Stimulated activated CD4-positive, alpha-beta T cell treated with anti-CD3 and anti-CD28 coated beads, Interleukin-12 subunit alpha, Interleukin-12 subunit beta, amount 100 ng/mL, for 24 hours (primary cell): ENCODE results near the gene CYP4Z1.
"Not testable (repeated sequence)": the region's sequence is repeated elsewhere in the genome, so short reads cannot be mapped to it uniquely, and the experiment has no call there.

Experiments
- DNase-seq, 2 experiments: peaks; one replicate each; pipeline ENCODE4 v3.0.0-alpha.2; 2020; ENCODE audit warnings: low read depth in 2 of 2

CYP4Z1 gene

GRCh38 chr1:47128221-47128620 lies 61.2 kb downstream of the CYP4Z1 start:
- no peak for DNase-seq

GRCh38 chr1:47128854-47129253 lies 61.8 kb downstream of the CYP4Z1 start:
- DNase-seq, result not testable (repeated sequence)

GRCh38 chr1:47129489-47130230 lies 62.6 kb downstream of the CYP4Z1 start:
- not testable (repeated sequence) for DNase-seq

GRCh38 chr1:47132665-47133064 lies 65.6 kb downstream of the CYP4Z1 start:
- not testable (repeated sequence) for DNase-seq

GRCh38 chr1:47137198-47137597 lies 70.2 kb downstream of the CYP4Z1 start, which contains the start of gene CYP4A22:
CYP4A22 (plus strand) TSS chr1:47137441; CDS start chr1:47137486, 45 bp downstream.
- DNase-seq, result no peak

- no peak for DNase-seq
Observed at GRCh38 chr1:47137925-47138615, 71.0 kb downstream of the CYP4Z1 start.

- not testable (repeated sequence) for DNase-seq
Observed at GRCh38 chr1:47140358-47140757, 73.3 kb downstream of the CYP4Z1 start.

- DNase-seq, result not testable (repeated sequence)
Observed at GRCh38 chr1:47143654-47144053, 76.6 kb downstream of the CYP4Z1 start.

- not testable (repeated sequence) for DNase-seq
Observed at GRCh38 chr1:47146495-47146894, 79.5 kb downstream of the CYP4Z1 start.

- DNase-seq, result no peak
Observed at GRCh38 chr1:47147047-47147785, 80.2 kb downstream of the CYP4Z1 start.

- DNase-seq, result not testable (repeated sequence)
Observed at GRCh38 chr1:47149162-47149561, 82.1 kb downstream of the CYP4Z1 start.

- DNase-seq, result not testable (repeated sequence)
Observed at GRCh38 chr1:47156457-47156856, 89.4 kb downstream of the CYP4Z1 start.

GRCh38 chr1:47157957-47158356 lies 90.9 kb downstream of the CYP4Z1 start:
- not testable (repeated sequence) for DNase-seq

- DNase-seq, result no peak
Observed at GRCh38 chr1:47160716-47161115, 93.7 kb downstream of the CYP4Z1 start.

- DNase-seq, result no peak
Observed at GRCh38 chr1:47161298-47162040, 94.4 kb downstream of the CYP4Z1 start.

- no peak for DNase-seq
Observed at GRCh38 chr1:47164552-47164951, 97.5 kb downstream of the CYP4Z1 start.
